Measurements from ENCODE around the gene RPUSD1. TPM values are rescaled to one million over a fixed set of nuclear protein-coding genes. Genes with fewer than 3 reads are reported as not detected.
A peak's percentile ranks its signal among the peaks of the same experiment; 100 is the strongest.

The RPUSD1 gene
- polyA plus RNA-seq, 1 donor, result 18.0 TPM

- WGBS (ENCODE audit: insufficient coverage, low lambda C conversion rate), result no CpG with 5 or more reads among the region's 80 CpGs
- H3K4me3 ChIP-seq (ENCODE audit: low read length), result peak overlapping the region; percentile 73
- peaks cover 2% of the 10 kb centered on the region for H3K4me1 ChIP-seq (ENCODE audit: control insufficient read depth, insufficient read depth, low read length)
- H3K36me3 ChIP-seq (ENCODE audit: control insufficient read depth, insufficient read depth, low read length), result no peaks in the 10 kb centered on the region
- peaks cover 9% of the 10 kb centered on the region for H3K9me3 ChIP-seq (ENCODE audit: control insufficient read depth, low read depth, low read length)
- peak overlapping the region; percentile 84 for H3K27ac ChIP-seq (ENCODE audit: low read length)
- H3K27me3 ChIP-seq (ENCODE audit: control insufficient read depth, insufficient read depth, low read length), result peaks cover 33% of the 10 kb centered on the region
- DNase-seq, result peak; percentile 92 to 93
Observed at GRCh38 chr16:807347-808084, 19.3 kb upstream of the RPUSD1 start.

GRCh38 chr16:805474-805873 is 17.3 kb upstream of the RPUSD1 start:
- Histone ChIP-seq H3K27ac (ENCODE audit: low read length) (no peak overlapping the region), H3K9me3 (ENCODE audit: control insufficient read depth, low read depth, low read length) (peaks cover 5% of the 10 kb centered on the region), H3K4me1 (ENCODE audit: control insufficient read depth, insufficient read depth, low read length) (peaks cover 2% of the 10 kb centered on the region), H3K27me3 (ENCODE audit: control insufficient read depth, insufficient read depth, low read length) (peaks cover 45% of the 10 kb centered on the region), H3K4me3 (ENCODE audit: low read length) (no peak overlapping the region), H3K36me3 (ENCODE audit: control insufficient read depth, insufficient read depth, low read length) (no peaks in the 10 kb centered on the region)
- no peak for DNase-seq
- WGBS (ENCODE audit: insufficient coverage, low lambda C conversion rate), result no CpG with 5 or more reads among the region's 17 CpGs

- Histone ChIP-seq H3K9me3 (ENCODE audit: control insufficient read depth, low read depth, low read length) (peaks cover 5% of the 10 kb centered on the region), H3K36me3 (ENCODE audit: control insufficient read depth, insufficient read depth, low read length) (no peaks in the 10 kb centered on the region), H3K27me3 (ENCODE audit: control insufficient read depth, insufficient read depth, low read length) (peaks cover 55% of the 10 kb centered on the region), H3K4me1 (ENCODE audit: control insufficient read depth, insufficient read depth, low read length) (peaks cover 2% of the 10 kb centered on the region), H3K4me3 (ENCODE audit: low read length) (no peak overlapping the region), H3K27ac (ENCODE audit: low read length) (no peak overlapping the region)
- 90% methylated on average over 2 of the region's 33 CpGs for WGBS (ENCODE audit: insufficient coverage, low lambda C conversion rate)
- no peak for DNase-seq
Observed at GRCh38 chr16:804193-805048, 16.2 kb upstream of the RPUSD1 start.

GRCh38 chr16:803754-804080 is 15.5 kb upstream of the RPUSD1 start:
- peaks cover 62% of the 10 kb centered on the region for H3K27me3 ChIP-seq (ENCODE audit: control insufficient read depth, insufficient read depth, low read length)
- peaks cover 5% of the 10 kb centered on the region for H3K9me3 ChIP-seq (ENCODE audit: control insufficient read depth, low read depth, low read length)
- no peak for DNase-seq
- H3K4me3 ChIP-seq (ENCODE audit: low read length), result no peak overlapping the region
- no peaks in the 10 kb centered on the region for H3K36me3 ChIP-seq (ENCODE audit: control insufficient read depth, insufficient read depth, low read length)
- WGBS (ENCODE audit: insufficient coverage, low lambda C conversion rate), result no CpG with 5 or more reads among the region's 8 CpGs
- peaks cover 2% of the 10 kb centered on the region for H3K4me1 ChIP-seq (ENCODE audit: control insufficient read depth, insufficient read depth, low read length)
- no peak overlapping the region for H3K27ac ChIP-seq (ENCODE audit: low read length)

- H3K27ac ChIP-seq (ENCODE audit: low read length), result no peak overlapping the region
- peaks cover 63% of the 10 kb centered on the region for H3K27me3 ChIP-seq (ENCODE audit: control insufficient read depth, insufficient read depth, low read length)
- DNase-seq, result no peak
- H3K9me3 ChIP-seq (ENCODE audit: control insufficient read depth, low read depth, low read length), result peaks cover 5% of the 10 kb centered on the region
- no peaks in the 10 kb centered on the region for H3K36me3 ChIP-seq (ENCODE audit: control insufficient read depth, insufficient read depth, low read length)
- H3K4me1 ChIP-seq (ENCODE audit: control insufficient read depth, insufficient read depth, low read length), result peaks cover 2% of the 10 kb centered on the region
- H3K4me3 ChIP-seq (ENCODE audit: low read length), result no peak overlapping the region
- no CpG with 5 or more reads among the region's 33 CpGs for WGBS (ENCODE audit: insufficient coverage, low lambda C conversion rate)
Observed at GRCh38 chr16:802914-803753, 15.0 kb upstream of the RPUSD1 start.

- Histone ChIP-seq H3K4me3 (ENCODE audit: low read length) (no peak overlapping the region), H3K9me3 (ENCODE audit: control insufficient read depth, low read depth, low read length) (peaks cover 2% of the 10 kb centered on the region), H3K27me3 (ENCODE audit: control insufficient read depth, insufficient read depth, low read length) (peaks cover 63% of the 10 kb centered on the region), H3K36me3 (ENCODE audit: control insufficient read depth, insufficient read depth, low read length) (no peaks in the 10 kb centered on the region), H3K27ac (ENCODE audit: low read length) (no peak overlapping the region), H3K4me1 (ENCODE audit: control insufficient read depth, insufficient read depth, low read length) (no peaks in the 10 kb centered on the region)
- DNase-seq, result no peak
- no CpG with 5 or more reads among the region's 7 CpGs for WGBS (ENCODE audit: insufficient coverage, low lambda C conversion rate)
Observed at GRCh38 chr16:802461-802860, 14.3 kb upstream of the RPUSD1 start.

- H3K27me3 ChIP-seq (ENCODE audit: control insufficient read depth, insufficient read depth, low read length), result peaks cover 63% of the 10 kb centered on the region
Observed at GRCh38 chr16:801584-802363, 13.6 kb upstream of the RPUSD1 start.

GRCh38 chr16:800834-801511 is 12.8 kb upstream of the RPUSD1 start:
- no peak for DNase-seq
- H3K4me3 ChIP-seq (ENCODE audit: low read length), result no peak overlapping the region
- peaks cover 63% of the 10 kb centered on the region for H3K27me3 ChIP-seq (ENCODE audit: control insufficient read depth, insufficient read depth, low read length)
- H3K27ac ChIP-seq (ENCODE audit: low read length), result no peak overlapping the region
- no CpG with 5 or more reads among the region's 17 CpGs for WGBS (ENCODE audit: insufficient coverage, low lambda C conversion rate)
- no peaks in the 10 kb centered on the region for H3K4me1 ChIP-seq (ENCODE audit: control insufficient read depth, insufficient read depth, low read length)
- H3K36me3 ChIP-seq (ENCODE audit: control insufficient read depth, insufficient read depth, low read length), result no peaks in the 10 kb centered on the region
- H3K9me3 ChIP-seq (ENCODE audit: control insufficient read depth, low read depth, low read length), result peaks cover 5% of the 10 kb centered on the region

More at GRCh38 chr16:801584-802363, 13.6 kb upstream of the RPUSD1 start:
- Histone ChIP-seq H3K27ac (ENCODE audit: low read length) (no peak overlapping the region), H3K36me3 (ENCODE audit: control insufficient read depth, insufficient read depth, low read length) (no peaks in the 10 kb centered on the region), H3K4me1 (ENCODE audit: control insufficient read depth, insufficient read depth, low read length) (no peaks in the 10 kb centered on the region), H3K4me3 (ENCODE audit: low read length) (no peak overlapping the region), H3K9me3 (ENCODE audit: control insufficient read depth, low read depth, low read length) (peaks cover 2% of the 10 kb centered on the region)
- no CpG with 5 or more reads among the region's 22 CpGs for WGBS (ENCODE audit: insufficient coverage, low lambda C conversion rate)
- no peak for DNase-seq

- no CpG with 5 or more reads among the region's 57 CpGs for WGBS (ENCODE audit: insufficient coverage, low lambda C conversion rate)
- Histone ChIP-seq H3K4me1 (ENCODE audit: control insufficient read depth, insufficient read depth, low read length) (no peaks in the 10 kb centered on the region), H3K9me3 (ENCODE audit: control insufficient read depth, low read depth, low read length) (peaks cover 3% of the 10 kb centered on the region), H3K36me3 (ENCODE audit: control insufficient read depth, insufficient read depth, low read length) (no peaks in the 10 kb centered on the region), H3K4me3 (ENCODE audit: low read length) (no peak within 1 kb of the TSS), H3K27me3 (ENCODE audit: control insufficient read depth, insufficient read depth, low read length) (peaks cover 61% of the 10 kb centered on the region), H3K27ac (ENCODE audit: low read length) (no peak within 1 kb of the TSS)
- DNase-seq, result no peak
Observed at GRCh38 chr16:799948-800833, 12.0 kb upstream of the RPUSD1 start, which contains the start of gene GNG13. Gene GNG13 (minus strand): TSS chr16:800734. CDS start chr16:799077, 1,657 bp downstream.

Data from large intestine (tissue), 3 donors.